ENCODE results near the gene ERO1B.

DNA sequence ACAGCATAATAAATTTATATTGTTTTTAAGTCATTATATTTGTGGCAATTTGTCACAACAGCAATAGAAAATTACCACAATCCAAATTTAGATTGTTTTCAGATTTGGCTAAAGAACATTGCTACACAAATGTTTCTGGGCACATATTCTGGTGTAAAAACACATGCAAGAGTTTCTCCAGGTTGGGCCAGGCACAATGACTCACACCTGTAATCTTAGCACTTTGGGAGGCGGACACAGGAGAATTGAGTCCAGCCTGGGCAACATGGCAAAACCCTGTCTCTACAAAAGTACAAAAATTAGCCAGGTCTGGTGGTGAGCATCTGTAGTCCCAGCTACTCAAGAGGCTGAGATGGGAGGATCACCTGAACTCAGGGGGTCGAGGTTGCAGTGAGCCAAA is 8.4 kb downstream of the ERO1B start:
- TF ChIP-seq, protein P1, sequence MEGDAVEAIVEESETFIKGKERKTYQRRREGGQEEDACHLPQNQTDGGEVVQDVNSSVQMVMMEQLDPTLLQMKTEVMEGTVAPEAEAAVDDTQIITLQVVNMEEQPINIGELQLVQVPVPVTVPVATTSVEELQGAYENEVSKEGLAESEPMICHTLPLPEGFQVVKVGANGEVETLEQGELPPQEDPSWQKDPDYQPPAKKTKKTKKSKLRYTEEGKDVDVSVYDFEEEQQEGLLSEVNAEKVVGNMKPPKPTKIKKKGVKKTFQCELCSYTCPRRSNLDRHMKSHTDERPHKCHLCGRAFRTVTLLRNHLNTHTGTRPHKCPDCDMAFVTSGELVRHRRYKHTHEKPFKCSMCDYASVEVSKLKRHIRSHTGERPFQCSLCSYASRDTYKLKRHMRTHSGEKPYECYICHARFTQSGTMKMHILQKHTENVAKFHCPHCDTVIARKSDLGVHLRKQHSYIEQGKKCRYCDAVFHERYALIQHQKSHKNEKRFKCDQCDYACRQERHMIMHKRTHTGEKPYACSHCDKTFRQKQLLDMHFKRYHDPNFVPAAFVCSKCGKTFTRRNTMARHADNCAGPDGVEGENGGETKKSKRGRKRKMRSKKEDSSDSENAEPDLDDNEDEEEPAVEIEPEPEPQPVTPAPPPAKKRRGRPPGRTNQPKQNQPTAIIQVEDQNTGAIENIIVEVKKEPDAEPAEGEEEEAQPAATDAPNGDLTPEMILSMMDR (conservative IDR thresholded peaks at IDR 0.05; ENCODE audit: low read length) = no peak
- TF ChIP-seq EZH2phosphoT487 (IDR thresholded peaks at IDR 0.05; ENCODE audit: borderline replicate concordance) = no peak

All from Loucy (cell line).